KMS-11 (cell line): ENCODE data around the gene SCFD2.

ENCODE experiments used
- H2AFZ ChIP-seq: fragments of 200-600 bp; sonication (generic); 2 replicates; pipeline ENCODE4 v1.6.1; 2016; ENCODE audit warnings: antibody characterized with exemption, mixed run types, low read depth
- H3K27ac ChIP-seq: fragments of 200-600 bp; sonication (generic); 2 replicates; pipeline ENCODE4 v1.6.1; 2016; ENCODE audit warnings: mild to moderate bottlenecking, mixed run types
- H3K27me3 ChIP-seq: fragments of 200-600 bp; sonication (generic); 2 replicates; pipeline ENCODE4 v1.6.1; 2017; ENCODE audit warnings: mild to moderate bottlenecking, low read depth, mixed run types, moderate library complexity; ENCODE audit not compliant: insufficient read depth
- H3K36me3 ChIP-seq: fragments of 200-600 bp; sonication (generic); 2 replicates; pipeline ENCODE4 v1.6.1; 2017; ENCODE audit warnings: mild to moderate bottlenecking, mixed run types; ENCODE audit not compliant: insufficient read depth
- H3K4me1 ChIP-seq: fragments of 200-600 bp; sonication (generic); 2 replicates; pipeline ENCODE4 v1.6.1; 2016; ENCODE audit warnings: mild to moderate bottlenecking, low read depth, mixed run types; ENCODE audit not compliant: poor library complexity, severe bottlenecking
- H3K4me2 ChIP-seq: fragments of 200-600 bp; sonication (generic); 2 replicates; pipeline ENCODE4 v1.7.0; 2016; ENCODE audit warnings: mild to moderate bottlenecking, mixed run types
- H3K4me3 ChIP-seq: fragments of 200-600 bp; sonication (generic); IDR thresholded peaks from 2 replicates; pipeline ENCODE4 v1.6.1; 2017; ENCODE audit warnings: low read depth, low read length, mixed read lengths; ENCODE audit not compliant: insufficient read depth
- H3K79me2 ChIP-seq: fragments of 200-600 bp; sonication (generic); 2 replicates; pipeline ENCODE4 v1.6.1; 2016; ENCODE audit warnings: low read depth, mixed run types; ENCODE audit not compliant: insufficient read depth
- H3K9ac ChIP-seq: fragments of 200-600 bp; sonication (generic); 2 replicates; pipeline ENCODE4 v1.6.1; 2016; ENCODE audit warnings: mild to moderate bottlenecking, mixed run types
- H4K20me1 ChIP-seq: fragments of 200-600 bp; sonication (generic); 2 replicates; pipeline ENCODE4 v1.6.1; 2016; ENCODE audit warnings: mild to moderate bottlenecking, mixed run types; ENCODE audit not compliant: insufficient read depth
- TF ChIP-seq, protein P1 (sequence below): fragments of 200-600 bp; sonication (generic); conservative IDR thresholded peaks from 2 replicates; pipeline ENCODE4 v1.6.1; 2017; ENCODE audit warnings: low read depth, mild to moderate bottlenecking, antibody characterized with exemption, low read length, moderate library complexity, mixed read lengths

The SCFD2 gene

DNA sequence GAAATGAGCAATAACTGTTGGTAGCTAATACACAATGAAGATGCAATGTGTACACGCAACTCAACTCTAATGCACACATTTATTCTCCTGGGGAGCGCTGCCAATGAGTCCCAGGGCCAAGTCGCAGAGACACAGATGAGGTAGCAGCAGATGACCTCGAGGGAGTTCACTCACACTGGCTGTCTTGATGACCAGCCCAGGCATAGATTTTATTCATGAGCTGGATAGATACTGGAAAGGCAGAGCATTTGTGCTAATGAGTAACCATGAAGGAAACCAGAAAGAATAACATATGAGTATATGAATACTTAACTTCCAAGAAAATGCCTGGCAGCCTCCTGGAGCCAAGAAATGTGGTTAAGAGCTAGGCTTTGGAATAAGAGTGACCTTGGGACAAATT, 461.4 kb downstream of the SCFD2 start:
- no peak overlapping the region for H2AFZ ChIP-seq

DNA sequence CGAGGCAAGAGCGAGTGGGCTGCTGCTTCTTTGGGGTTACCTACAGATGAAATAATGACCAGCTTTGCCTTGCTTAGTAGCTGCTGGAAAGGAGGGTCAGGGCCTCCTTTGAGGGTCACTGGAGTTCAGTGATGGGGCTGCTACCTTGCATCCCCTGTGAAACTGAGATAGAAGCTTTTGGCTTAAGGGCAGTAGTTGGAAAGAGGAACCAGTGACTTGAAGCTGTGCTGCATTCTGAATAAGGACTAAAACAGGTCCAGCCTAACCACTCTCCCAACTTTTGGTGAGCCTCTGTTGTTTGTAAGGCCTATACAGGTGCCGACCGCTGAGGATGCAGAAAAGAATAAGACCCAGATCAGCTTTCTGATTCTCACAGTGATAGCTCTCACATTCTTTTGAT, 462.6 kb downstream of the SCFD2 start:
- TF ChIP-seq, protein P1, sequence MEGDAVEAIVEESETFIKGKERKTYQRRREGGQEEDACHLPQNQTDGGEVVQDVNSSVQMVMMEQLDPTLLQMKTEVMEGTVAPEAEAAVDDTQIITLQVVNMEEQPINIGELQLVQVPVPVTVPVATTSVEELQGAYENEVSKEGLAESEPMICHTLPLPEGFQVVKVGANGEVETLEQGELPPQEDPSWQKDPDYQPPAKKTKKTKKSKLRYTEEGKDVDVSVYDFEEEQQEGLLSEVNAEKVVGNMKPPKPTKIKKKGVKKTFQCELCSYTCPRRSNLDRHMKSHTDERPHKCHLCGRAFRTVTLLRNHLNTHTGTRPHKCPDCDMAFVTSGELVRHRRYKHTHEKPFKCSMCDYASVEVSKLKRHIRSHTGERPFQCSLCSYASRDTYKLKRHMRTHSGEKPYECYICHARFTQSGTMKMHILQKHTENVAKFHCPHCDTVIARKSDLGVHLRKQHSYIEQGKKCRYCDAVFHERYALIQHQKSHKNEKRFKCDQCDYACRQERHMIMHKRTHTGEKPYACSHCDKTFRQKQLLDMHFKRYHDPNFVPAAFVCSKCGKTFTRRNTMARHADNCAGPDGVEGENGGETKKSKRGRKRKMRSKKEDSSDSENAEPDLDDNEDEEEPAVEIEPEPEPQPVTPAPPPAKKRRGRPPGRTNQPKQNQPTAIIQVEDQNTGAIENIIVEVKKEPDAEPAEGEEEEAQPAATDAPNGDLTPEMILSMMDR: no peak
- H3K4me3 ChIP-seq: no peak overlapping the region
- no peaks in the 10 kb centered on the region for H4K20me1 ChIP-seq
- H3K27me3 ChIP-seq: no peaks in the 10 kb centered on the region
- no peaks in the 10 kb centered on the region for H3K79me2 ChIP-seq
- no peak overlapping the region for H3K27ac ChIP-seq
- H2AFZ ChIP-seq: no peak overlapping the region
- H3K36me3 ChIP-seq: no peaks in the 10 kb centered on the region
- no peaks in the 10 kb centered on the region for H3K4me1 ChIP-seq
- H3K4me2 ChIP-seq: no peak overlapping the region
- no peak overlapping the region for H3K9ac ChIP-seq

More for the DNA sequence above, 461.4 kb downstream of the SCFD2 start:
- H3K9ac ChIP-seq: no peak overlapping the region
- H3K4me3 ChIP-seq: no peak overlapping the region
- no peaks in the 10 kb centered on the region for H3K79me2 ChIP-seq
- H3K27ac ChIP-seq: no peak overlapping the region
- no peaks in the 10 kb centered on the region for H3K36me3 ChIP-seq
- TF ChIP-seq, protein P1: no peak
- no peaks in the 10 kb centered on the region for H3K4me1 ChIP-seq
- no peaks in the 10 kb centered on the region for H3K27me3 ChIP-seq
- no peak overlapping the region for H3K4me2 ChIP-seq
- no peaks in the 10 kb centered on the region for H4K20me1 ChIP-seq

DNA sequence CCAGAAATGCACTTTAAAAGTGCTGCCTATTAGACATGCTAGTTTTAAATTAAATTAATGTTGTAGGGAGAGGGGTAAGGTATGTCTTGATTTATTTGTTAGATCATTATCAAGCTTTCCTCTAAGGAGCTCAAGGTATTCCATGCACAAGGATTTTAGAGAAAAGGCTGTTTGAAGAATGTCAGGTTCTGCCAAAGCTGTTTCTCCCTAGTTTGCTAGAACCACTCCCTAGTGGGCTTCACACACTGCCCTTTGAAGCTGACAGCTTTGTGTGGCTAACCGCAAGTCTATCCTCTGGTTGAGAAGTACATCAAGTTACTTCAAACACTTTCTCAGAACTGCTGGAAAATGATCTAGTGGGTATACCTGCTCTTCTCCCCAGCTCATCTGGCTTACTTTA, 471.4 kb downstream of the SCFD2 start:
- TF ChIP-seq, protein P1: no peak
- H3K4me3 ChIP-seq: no peak overlapping the region
- no peak overlapping the region for H2AFZ ChIP-seq
- no peak overlapping the region for H3K9ac ChIP-seq
- no peaks in the 10 kb centered on the region for H3K79me2 ChIP-seq
- no peak overlapping the region for H3K4me2 ChIP-seq
- no peaks in the 10 kb centered on the region for H3K27me3 ChIP-seq
- H3K4me1 ChIP-seq: no peaks in the 10 kb centered on the region
- H4K20me1 ChIP-seq: no peaks in the 10 kb centered on the region
- no peak overlapping the region for H3K27ac ChIP-seq
- H3K36me3 ChIP-seq: no peaks in the 10 kb centered on the region

DNA sequence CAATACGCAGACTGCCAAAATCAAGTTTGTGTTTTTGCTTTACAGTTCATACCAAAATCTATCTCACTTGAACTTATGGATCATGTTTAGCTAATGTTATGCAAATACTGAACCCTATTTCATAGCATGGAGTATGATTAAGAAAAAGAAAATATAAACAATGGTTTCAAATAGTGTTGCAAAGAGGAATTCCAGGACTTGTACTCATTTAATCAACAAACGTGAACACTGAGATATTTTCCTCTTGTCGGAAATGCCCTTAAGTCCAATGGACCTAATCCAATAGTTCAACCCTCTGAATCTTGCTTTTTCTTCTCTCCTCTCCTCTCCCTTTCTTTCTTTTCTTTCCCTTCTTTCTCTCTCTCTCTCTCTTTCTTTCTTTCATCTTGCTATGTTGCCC, 473.0 kb downstream of the SCFD2 start:
- H3K4me2 ChIP-seq: no peak overlapping the region
- no peaks in the 10 kb centered on the region for H3K79me2 ChIP-seq
- H3K4me3 ChIP-seq: no peak overlapping the region
- H3K36me3 ChIP-seq: no peaks in the 10 kb centered on the region
- H3K4me1 ChIP-seq: no peaks in the 10 kb centered on the region
- H2AFZ ChIP-seq: no peak overlapping the region
- H3K9ac ChIP-seq: no peak overlapping the region
- no peaks in the 10 kb centered on the region for H4K20me1 ChIP-seq
- TF ChIP-seq, protein P1: no peak
- H3K27ac ChIP-seq: no peak overlapping the region
- no peaks in the 10 kb centered on the region for H3K27me3 ChIP-seq
